GM23338 (cell line): ENCODE results near the gene SPACA4. TPM values are rescaled to one million over a fixed set of nuclear protein-coding genes. Genes with fewer than 3 reads are reported as not detected.
A peak's percentile ranks its signal among the peaks of the same experiment; 100 is the strongest.

Experiments
- ATAC-seq: fragments of 200-7000 bp; cut with Tn5 transposase; 3 replicates; pipeline ENCODE4 v1.9.1; 2020
- DNase-seq: peaks from one replicate; pipeline ENCODE4 v3.0.0-alpha.2; 2015; ENCODE audit warnings: low spot score
- H2AFZ ChIP-seq: fragments of 200-600 bp; sonication (generic); 2 replicates; pipeline ENCODE4 v1.8.0; 2016; ENCODE audit warnings: antibody characterized with exemption, mild to moderate bottlenecking, moderate library complexity
- H3F3A ChIP-seq: fragments of 200-600 bp; sonication (generic); replicated peaks from 2 replicates; pipeline ENCODE4 v1.8.0; 2017; ENCODE audit warnings: antibody characterized with exemption, mixed run types, low read depth
- H3K27ac ChIP-seq: fragments of 200-600 bp; sonication (generic); 2 replicates; pipeline ENCODE4 v1.6.1; 2016; ENCODE audit warnings: low read depth
- H3K27me3 ChIP-seq: fragments of 200-600 bp; sonication (generic); 2 replicates; pipeline ENCODE4 v1.8.0; 2016; ENCODE audit warnings: mild to moderate bottlenecking, mixed run types, moderate library complexity; ENCODE audit not compliant: insufficient read depth
- H3K36me3 ChIP-seq: fragments of 200-600 bp; sonication (generic); 2 replicates; pipeline ENCODE4 v1.8.0; 2016; ENCODE audit warnings: mild to moderate bottlenecking; ENCODE audit not compliant: insufficient read depth
- H3K4me1 ChIP-seq: fragments of 200-600 bp; sonication (generic); 2 replicates; pipeline ENCODE4 v1.8.0; 2016; ENCODE audit warnings: mild to moderate bottlenecking, moderate library complexity; ENCODE audit not compliant: insufficient read depth
- H3K4me2 ChIP-seq: fragments of 200-600 bp; sonication (generic); 2 replicates; pipeline ENCODE4 v1.7.1; 2017; ENCODE audit warnings: mixed run types
- H3K4me3 ChIP-seq: fragments of 200-600 bp; sonication (generic); 2 replicates; pipeline ENCODE4 v1.6.1; 2016; ENCODE audit warnings: mixed run types
- H3K79me2 ChIP-seq: fragments of 200-600 bp; sonication (generic); replicated peaks from 2 replicates; pipeline ENCODE4 v1.8.0; 2017; ENCODE audit warnings: mild to moderate bottlenecking; ENCODE audit not compliant: insufficient read depth
- H3K9me2 ChIP-seq: fragments of 200-600 bp; sonication (generic); 2 replicates; pipeline ENCODE4 v1.8.0; 2017; ENCODE audit not compliant: insufficient read depth
- H4K20me1 ChIP-seq: fragments of 200-600 bp; sonication (generic); replicated peaks from 2 replicates; pipeline ENCODE4 v1.8.0; 2017; ENCODE audit warnings: mild to moderate bottlenecking; ENCODE audit not compliant: insufficient read depth
- H3K27ac Mint-ChIP-seq: 2 replicates; pipeline ENCODE4 v1.8.0; 2020; ENCODE audit warnings: inconsistent platforms, mild to moderate bottlenecking, moderate library complexity, mixed read lengths
- H3K27me3 Mint-ChIP-seq: 3 replicates; pipeline ENCODE4 v1.8.0; 2022; ENCODE audit warnings: low read depth, mild to moderate bottlenecking, moderate library complexity, mixed read lengths, inconsistent platforms; ENCODE audit not compliant: insufficient read depth, poor library complexity
- H3K36me3 Mint-ChIP-seq: 3 replicates; pipeline ENCODE4 v1.8.0; 2021; ENCODE audit warnings: low read depth, mild to moderate bottlenecking, inconsistent platforms, moderate library complexity, mixed read lengths
- H3K4me1 Mint-ChIP-seq: 3 replicates; pipeline ENCODE4 v1.8.0; 2020; ENCODE audit warnings: mild to moderate bottlenecking, inconsistent platforms, mixed read lengths
- H3K4me3 Mint-ChIP-seq: 3 replicates; pipeline ENCODE4 v1.8.0; 2021; ENCODE audit warnings: moderate library complexity, mild to moderate bottlenecking, inconsistent platforms, mixed read lengths
- H3K9me3 Mint-ChIP-seq: 3 replicates; pipeline ENCODE4 v1.8.0; 2020; ENCODE audit warnings: moderate library complexity, mild to moderate bottlenecking, inconsistent platforms, mixed read lengths
- CREB1 ChIP-seq: fragments of 250-450 bp; sonication (Bioruptor Pico); IDR thresholded peaks from 2 replicates; pipeline ENCODE4 v1.5.0; 2020; ENCODE audit warnings: low read depth, mild to moderate bottlenecking, moderate library complexity
- NANOG ChIP-seq: IDR thresholded peaks from 2 replicates; pipeline ENCODE4 v1.6.1; 2016; ENCODE audit warnings: antibody characterized with exemption, borderline replicate concordance
- POLR2AphosphoS5 ChIP-seq: IDR thresholded peaks from 2 replicates; pipeline ENCODE4 v1.6.1; 2016; ENCODE audit warnings: antibody characterized with exemption, low read depth
- STAT1 ChIP-seq: IDR thresholded peaks from one replicate; pipeline ENCODE4 v1.6.1; 2016; ENCODE audit warnings: antibody characterized with exemption; ENCODE audit not compliant: unreplicated experiment
- ZNF114 ChIP-seq: fragments of 250-450 bp; sonication (Bioruptor Pico); IDR thresholded peaks from 2 replicates; pipeline ENCODE4 v1.5.0; 2020; ENCODE audit warnings: mild to moderate bottlenecking, moderate library complexity
- ZNF331 ChIP-seq: fragments of 250-450 bp; sonication (Bioruptor Pico); IDR thresholded peaks from 2 replicates; pipeline ENCODE4 v1.5.0; 2020; ENCODE audit warnings: low read depth, mild to moderate bottlenecking, moderate library complexity
- polyA plus RNA-seq: library from polyadenylated mRNA; unstranded; fragments of >200 nt; fragmentation: Nextera tagmentation; extraction: Ambion mirVana; gene quantifications from 2 replicates; pipeline ENCODE4 v1.2.1, GENCODE V29; 2016
- total RNA-seq: library from RNA; depleted of rRNA; stranded (reverse); fragments of >200 nt; shearing (Covaris generic); gene quantifications from 2 replicates; pipeline ENCODE4 v1.2.3, GENCODE V29; 2014
- TF ChIP-seq, protein P1 (sequence below), 2 experiments: fragments of 200-600 bp in 1 of 2; sonication (generic) in 1 of 2; conservative IDR thresholded peaks; 2 replicates each; pipeline versions ENCODE4 v1.5.1 to v1.6.1; 2016 to 2017; ENCODE audit warnings: antibody characterized with exemption in 2 of 2, low read depth in 2 of 2, mild to moderate bottlenecking in 2 of 2, moderate library complexity in 1 of 2

Gene SPACA4
- total and polyA plus RNA-seq, 2 experiments from 2014 or later = not detected

DNA sequence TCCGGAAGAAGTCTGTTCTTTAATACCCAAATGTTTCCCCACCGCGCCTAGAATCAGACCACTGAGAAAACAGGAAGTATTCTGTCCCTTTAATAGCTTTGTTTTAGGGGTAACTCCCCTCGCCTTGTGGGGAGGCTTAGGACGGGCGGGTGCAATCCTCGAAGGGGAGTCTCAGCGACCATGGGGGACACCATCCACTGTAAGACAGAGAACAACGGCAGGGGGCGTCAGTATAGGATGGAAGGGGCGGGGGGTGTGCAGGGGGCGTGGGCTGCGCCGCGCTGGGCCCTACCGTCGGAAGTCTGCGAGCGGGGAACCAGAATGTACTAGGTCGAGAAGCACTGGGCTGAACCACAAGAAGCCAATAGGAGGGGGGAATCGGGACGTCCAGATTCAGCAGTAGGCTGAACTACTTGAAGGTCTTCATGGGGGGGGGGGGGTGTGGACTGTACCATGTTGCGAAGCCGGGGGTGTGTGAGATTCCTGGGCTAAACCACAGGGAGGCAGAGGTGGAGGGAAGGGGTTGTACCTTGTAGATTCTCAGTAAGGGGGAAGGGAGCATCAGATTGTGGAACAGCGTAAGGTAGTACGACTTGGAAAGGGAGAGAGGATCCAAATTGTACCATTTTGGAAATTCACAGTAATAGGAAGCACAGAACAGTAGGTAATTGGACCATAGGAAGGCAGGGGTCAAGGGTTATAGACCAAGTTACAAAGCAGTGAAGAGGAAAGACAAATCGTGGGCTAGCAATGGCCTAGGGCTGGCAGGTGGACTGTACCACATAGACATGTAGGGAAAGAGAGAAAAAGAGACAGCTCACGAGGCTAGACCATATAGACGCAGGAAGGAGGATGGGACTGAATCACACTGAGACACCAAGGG lies 31.6 kb downstream of the SPACA4 start:
- no peaks in the 10 kb centered on the region for H4K20me1 ChIP-seq
- DNase-seq = peak; percentile 96
- Mint-ChIP-seq H3K4me3 (peak overlapping the region; percentile 81), H3K36me3 (peaks cover 32% of the 10 kb centered on the region), H3K27ac (peak overlapping the region; percentile 97), H3K9me3 (no peaks in the 10 kb centered on the region), H3K27me3 (peaks cover 21% of the 10 kb centered on the region), H3K4me1 (peaks cover 32% of the 10 kb centered on the region)
- peaks cover 33% of the 10 kb centered on the region for H3K4me1 ChIP-seq
- H2AFZ ChIP-seq = peak overlapping the region; percentile 77; the same call in 1 of the 2 replicates
- H3K9me2 ChIP-seq = no peaks in the 10 kb centered on the region
- TF ChIP-seq STAT1 (no peak), NANOG (no peak)
- TF ChIP-seq, protein P1, sequence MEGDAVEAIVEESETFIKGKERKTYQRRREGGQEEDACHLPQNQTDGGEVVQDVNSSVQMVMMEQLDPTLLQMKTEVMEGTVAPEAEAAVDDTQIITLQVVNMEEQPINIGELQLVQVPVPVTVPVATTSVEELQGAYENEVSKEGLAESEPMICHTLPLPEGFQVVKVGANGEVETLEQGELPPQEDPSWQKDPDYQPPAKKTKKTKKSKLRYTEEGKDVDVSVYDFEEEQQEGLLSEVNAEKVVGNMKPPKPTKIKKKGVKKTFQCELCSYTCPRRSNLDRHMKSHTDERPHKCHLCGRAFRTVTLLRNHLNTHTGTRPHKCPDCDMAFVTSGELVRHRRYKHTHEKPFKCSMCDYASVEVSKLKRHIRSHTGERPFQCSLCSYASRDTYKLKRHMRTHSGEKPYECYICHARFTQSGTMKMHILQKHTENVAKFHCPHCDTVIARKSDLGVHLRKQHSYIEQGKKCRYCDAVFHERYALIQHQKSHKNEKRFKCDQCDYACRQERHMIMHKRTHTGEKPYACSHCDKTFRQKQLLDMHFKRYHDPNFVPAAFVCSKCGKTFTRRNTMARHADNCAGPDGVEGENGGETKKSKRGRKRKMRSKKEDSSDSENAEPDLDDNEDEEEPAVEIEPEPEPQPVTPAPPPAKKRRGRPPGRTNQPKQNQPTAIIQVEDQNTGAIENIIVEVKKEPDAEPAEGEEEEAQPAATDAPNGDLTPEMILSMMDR (conservative IDR thresholded peaks at IDR 0.05; ENCODE audit: low read depth in 2 of 2) = peak; percentile 22 to 48; a peak in 3 of 4 replicates
- no peaks in the 10 kb centered on the region for H3K36me3 ChIP-seq
- peak overlapping the region; percentile 75 for H3K4me3 ChIP-seq
- ATAC-seq = peak; percentile 13
- H3K27me3 ChIP-seq = peaks cover 21% of the 10 kb centered on the region
- peaks cover 28% of the 10 kb centered on the region for H3F3A ChIP-seq
- no peaks in the 10 kb centered on the region for H3K79me2 ChIP-seq
- peak overlapping the region; percentile 98 for H3K27ac ChIP-seq
- H3K4me2 ChIP-seq = peak overlapping the region; percentile 83

DNA sequence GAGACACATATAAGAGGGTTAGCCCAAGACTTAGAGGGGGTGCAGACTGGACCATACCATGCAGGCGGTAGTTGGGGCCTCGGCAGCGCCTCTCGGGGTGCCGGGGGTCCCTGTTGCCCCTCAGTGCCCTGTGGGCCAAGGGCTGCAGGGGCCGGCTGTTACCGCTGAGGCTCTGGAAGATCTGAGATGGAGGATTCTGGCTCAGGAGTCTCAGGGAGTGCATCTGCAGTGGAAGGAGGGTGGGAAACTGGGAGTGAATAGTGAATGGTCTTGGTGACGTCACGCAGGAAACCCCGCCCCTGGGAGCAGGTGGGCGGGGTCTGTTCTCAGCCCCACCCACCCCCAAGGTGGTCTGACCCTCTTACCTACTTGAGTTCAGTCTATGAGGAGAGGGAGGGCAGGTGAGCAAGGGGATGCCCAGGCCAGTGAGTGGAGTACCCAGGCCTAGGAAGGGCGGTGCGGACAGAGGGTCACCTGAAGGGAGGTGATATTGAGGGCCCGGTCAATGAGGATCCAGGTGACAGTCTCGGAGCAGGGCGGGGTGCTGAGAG lies 32.4 kb downstream of the SPACA4 start:
- Mint-ChIP-seq H3K36me3 (peaks cover 32% of the 10 kb centered on the region), H3K27ac (peak overlapping the region; percentile 92), H3K27me3 (peaks cover 18% of the 10 kb centered on the region), H3K9me3 (no peaks in the 10 kb centered on the region), H3K4me3 (peak overlapping the region; percentile 81), H3K4me1 (peaks cover 29% of the 10 kb centered on the region)
- Histone ChIP-seq H4K20me1 (no peaks in the 10 kb centered on the region), H3F3A (peaks cover 28% of the 10 kb centered on the region), H3K36me3 (no peaks in the 10 kb centered on the region), H3K9me2 (no peaks in the 10 kb centered on the region), H3K27ac (peak overlapping the region; percentile 71), H3K4me2 (peak overlapping the region; percentile 83), H2AFZ (no peak overlapping the region), H3K27me3 (peaks cover 21% of the 10 kb centered on the region), H3K79me2 (no peaks in the 10 kb centered on the region), H3K4me1 (peaks cover 29% of the 10 kb centered on the region), H3K4me3 (peak overlapping the region; percentile 75)
- ATAC-seq (peak; percentile 0; the same call in 1 of the 3 replicates), DNase-seq (peak; percentile 67)
- TF ChIP-seq NANOG = no peak
- TF ChIP-seq ZNF114 (CRISPR knock-in tag) = no peak
- no peak for TF ChIP-seq ZNF331 (CRISPR knock-in tag)
- peak; percentile 88 for TF ChIP-seq POLR2AphosphoS5
- TF ChIP-seq, protein P1 (conservative IDR thresholded peaks at IDR 0.05; ENCODE audit: low read depth in 2 of 2) = no peak
- TF ChIP-seq CREB1 (CRISPR knock-in tag) = peak; percentile 95
